Brain pericyte (primary cell): Measurements from ENCODE around the gene TNNT1.
"Not testable (repeated sequence)": the region's sequence is repeated elsewhere in the genome, so short reads cannot be mapped to it uniquely, and the experiment has no call there.

ENCODE experiments used
- DNase-seq: peaks from one replicate; pipeline ENCODE4 v3.0.0-alpha.2; 2012; ENCODE audit warnings: low read depth, low spot score

Gene TNNT1

DNA sequence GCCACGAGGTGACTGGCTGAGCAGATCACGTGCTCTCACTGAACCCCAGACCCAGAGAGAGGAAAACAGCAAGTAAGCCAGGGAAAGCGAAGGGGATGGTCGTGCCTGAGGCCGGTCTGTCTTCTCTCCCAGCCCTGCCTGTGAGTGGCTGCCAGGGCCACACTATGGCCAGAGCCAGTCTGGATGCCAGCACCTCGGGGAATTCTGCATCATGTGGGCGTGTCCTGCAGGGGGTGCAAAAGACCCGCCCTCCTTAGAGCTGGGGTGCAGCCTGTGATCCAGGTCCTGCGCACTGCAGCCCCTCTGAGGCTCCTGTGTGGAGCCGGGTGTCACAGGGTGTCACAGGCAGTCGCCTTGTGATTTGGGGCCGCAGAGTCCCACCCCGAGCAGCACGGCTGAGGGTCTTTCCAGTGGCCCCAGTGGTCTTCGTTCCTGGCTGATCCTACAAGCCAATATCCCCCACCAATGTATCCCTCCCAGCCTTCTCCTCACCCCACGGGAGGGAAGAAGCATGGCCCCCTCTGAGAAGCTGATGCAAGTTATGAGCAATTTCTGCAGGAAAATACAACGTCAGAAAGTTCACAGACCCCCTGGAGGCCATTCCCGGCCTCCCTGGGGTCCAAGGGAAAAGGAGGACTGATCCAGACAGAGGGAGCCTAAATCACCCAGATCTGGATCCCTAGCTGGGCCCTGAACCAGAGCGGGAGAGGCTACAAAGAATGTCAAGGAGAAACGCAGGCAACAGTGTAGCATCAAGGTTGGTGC lies 39.3 kb downstream of the TNNT1 start:
- DNase-seq = no peak

DNA sequence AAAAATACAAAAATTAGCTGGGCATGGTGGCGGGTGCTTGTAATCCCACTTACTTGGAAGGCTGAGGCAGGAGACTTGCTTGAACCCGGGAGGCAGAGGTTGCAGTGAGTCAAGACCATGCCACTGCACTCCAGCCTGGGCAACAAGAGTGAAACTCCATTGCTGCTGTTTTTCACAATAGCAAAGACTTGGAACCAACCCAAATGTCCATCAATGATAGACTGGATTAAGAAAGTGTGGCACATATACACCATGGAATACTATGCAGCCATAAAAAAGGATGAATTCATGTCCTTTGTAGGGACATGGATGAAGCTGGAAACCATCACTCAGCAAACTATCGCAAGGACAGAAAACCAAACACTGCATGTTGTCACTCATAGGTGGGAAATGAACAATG lies 41.8 kb downstream of the TNNT1 start:
- not testable (repeated sequence) for DNase-seq

DNA sequence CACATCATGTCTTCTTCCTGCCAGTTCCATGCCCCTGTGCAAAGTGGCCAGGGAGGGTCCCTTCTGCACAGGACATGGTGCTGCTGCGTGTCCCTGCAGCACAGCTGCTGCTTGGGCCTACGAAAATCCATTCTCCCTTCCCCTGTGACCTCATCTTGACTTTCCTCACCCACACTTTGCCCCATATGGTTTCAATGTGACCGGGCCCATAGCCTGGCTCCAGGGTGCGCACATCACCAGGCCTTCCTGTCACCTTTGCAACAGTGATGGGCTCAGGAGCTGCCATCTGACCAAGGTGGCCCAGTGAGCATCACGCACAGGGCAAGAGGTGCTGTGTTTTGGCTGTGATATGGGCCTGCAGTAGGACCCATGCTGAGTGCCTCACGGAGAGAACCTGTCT lies 42.4 kb downstream of the TNNT1 start:
- no peak for DNase-seq

DNA sequence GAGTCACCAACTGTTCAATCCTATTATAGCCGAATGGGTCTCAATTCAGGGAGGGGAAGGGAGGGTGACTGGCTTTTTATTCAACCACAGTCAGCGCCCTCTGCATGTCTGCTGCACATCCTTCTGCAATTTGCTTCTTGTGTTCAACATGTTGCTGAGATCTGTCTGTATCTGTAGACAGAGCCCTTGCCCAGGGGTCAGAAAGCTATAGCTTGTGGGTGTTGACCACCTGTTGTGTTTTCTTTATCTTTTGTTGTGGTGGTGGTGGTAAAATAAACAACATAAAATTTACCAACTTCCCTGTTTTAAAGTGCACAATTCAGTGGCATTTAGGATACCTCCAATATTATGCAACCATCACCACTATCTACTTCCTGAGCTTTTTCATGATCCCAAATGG lies 43.8 kb downstream of the TNNT1 start:
- DNase-seq = no peak

DNA sequence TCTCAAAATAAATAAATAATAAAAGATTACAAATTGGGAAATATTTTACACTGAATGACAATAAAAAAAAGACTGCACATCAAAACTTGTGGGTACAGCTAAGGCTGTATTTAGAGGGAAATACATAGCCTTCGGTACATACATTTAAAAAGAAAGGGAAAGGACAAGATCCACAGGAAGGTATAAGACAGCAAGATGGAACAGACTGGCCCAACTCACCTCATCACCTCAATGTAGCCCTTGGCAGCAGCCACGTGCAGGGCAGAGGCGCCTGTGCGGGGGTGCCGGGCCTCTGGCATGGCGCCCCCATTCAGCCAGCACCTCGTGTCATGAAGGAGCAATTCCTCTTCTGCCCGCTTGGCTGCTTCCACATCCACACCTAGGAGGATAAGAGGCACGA lies 45.8 kb downstream of the TNNT1 start:
- DNase-seq = no peak

DNA sequence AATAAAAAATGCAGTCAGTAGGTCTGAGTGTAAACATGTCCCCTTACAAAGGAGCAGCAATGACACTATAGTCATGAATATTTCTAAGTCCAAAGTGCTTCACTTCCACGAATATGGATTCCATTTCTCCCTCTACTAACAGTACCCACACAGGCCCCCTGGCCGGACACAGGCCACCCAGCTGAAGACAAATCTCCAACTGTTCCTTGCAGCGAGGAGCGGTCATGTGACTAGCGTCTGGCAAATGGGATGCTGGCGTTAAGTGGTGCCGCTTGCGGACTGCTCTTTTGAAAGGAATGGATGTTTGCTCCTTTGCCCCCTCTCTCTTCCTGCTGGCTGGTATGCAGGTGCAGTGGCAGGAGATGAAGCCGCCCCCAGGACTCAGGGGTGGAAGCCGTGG lies 47.7 kb downstream of the TNNT1 start:
- no peak for DNase-seq

DNA sequence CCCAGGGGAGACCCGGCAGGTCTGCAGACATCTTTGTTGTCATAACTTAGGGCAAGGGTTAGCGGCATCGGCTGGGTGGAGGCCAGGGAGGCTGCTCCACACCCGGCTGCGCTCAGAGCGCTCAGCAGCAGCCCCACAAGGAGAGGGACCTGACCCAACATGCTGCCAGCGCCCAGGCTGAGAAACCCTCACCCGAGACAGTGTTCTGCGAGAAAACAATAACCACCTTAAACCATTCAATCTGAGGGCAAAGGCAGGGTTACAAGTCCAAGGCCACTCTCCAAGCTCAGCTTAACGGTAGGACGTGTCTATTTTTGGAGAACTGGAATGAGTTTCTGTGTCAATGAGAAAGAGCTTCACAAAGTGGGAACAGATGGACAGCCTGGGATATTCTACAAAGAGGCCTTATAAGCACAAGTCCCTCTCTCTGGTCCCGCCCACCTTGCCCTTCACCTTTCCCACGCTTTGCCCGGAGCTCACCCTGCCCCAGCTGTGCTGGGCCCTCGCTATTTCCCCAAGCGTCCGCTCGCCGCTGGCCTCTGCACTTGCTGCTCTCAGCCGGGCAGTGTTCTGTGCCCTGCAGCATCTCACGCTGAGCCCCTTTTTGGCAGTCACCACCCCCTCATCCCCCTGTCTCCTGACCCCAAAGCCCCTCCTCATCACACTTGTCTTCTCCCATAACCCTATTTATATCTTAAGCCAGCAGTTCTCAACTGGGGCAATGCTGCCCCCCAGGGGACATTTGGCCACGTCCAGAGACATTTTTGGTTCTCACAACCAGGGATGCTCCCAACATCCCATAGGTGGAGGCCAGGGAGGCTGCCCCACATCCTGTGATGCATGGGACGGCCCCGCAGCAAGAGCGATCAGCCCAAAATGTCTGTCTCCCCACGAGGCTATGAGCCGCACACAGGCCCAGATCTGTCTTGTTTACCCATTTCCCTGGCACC lies 49.2 kb downstream of the TNNT1 start:
- no peak for DNase-seq

DNA sequence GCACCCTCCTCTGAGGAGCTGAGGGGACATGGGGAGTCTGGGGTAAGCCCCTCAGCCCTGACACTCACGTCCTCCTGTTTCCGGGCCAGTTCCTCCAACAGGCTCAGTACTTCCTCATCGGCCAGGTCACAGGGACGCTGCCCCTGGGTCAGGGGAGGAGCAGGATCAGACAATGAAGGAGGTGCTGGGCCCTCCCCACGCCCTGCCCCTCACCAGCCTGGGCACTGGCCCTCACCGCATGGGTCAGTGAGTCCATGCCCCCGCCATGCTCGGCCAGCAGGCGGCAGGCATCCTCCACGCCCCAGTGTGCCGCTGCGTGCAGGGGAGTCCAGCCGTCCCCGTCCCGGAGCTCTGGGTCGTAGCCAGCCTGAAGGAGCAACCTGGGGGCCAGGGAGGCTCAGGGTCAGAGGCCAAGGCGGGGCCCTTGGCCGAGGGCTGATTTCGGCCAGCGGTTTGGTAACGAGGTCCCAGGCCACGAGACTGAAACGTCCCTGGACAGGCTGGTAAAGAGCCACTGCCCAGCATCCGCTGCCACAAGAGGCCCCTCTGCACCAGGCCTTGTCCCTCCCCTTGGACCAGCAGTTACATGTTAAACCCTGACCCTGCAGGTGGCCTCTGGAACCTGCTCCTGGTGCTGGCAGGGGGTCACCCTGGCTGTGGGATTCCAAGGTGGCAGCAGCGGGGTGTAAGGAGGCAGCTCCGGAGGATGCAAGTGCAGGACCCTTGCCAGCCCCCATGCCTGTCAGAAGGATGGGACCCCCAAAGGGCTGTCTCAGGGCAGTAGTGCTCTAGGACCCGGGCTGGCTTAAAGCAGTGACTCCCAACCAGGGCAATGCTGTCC lies 50.1 kb downstream of the TNNT1 start:
- DNase-seq = no peak

DNA sequence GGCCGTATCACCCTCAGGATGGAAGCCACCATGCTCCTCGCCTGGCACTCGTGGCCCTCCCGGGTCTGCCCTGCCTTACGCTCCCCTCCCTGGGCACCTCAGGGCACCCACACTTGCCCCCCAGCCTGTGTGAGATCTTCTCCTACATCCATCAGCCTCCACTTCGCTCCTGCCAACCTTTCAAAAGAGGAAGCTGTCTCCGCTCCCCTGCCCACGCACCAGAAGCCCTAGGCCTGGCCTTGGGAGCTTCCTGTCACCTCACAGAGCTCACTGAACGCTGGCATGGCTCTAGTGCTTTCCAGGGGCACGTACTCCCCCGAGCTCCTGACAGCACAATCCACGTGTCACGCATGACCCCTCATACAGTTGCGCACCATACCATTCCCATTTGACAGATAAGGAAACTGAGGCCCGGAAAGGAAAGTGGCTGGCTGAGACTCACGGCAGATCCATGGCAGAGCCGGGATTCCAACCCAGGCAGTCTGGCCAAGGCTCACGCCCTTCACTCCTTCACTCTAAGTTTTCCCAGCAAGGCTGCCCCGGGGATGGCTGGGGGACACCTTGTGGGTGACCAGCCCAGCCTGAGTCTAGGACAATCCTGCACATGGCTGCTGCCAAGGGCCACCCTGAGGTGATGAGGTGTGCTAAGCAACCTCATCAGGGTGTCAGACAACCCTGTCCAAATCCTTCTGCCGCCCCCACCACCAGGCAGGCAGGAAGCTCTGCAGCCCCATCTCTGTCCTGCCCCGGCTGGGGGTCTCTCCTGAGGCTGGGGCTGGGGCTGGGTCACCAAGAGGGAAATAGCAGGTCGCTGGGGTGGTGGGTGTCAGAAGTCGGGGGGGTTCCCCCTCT lies 50.9 kb downstream of the TNNT1 start:
- DNase-seq = no peak

DNA sequence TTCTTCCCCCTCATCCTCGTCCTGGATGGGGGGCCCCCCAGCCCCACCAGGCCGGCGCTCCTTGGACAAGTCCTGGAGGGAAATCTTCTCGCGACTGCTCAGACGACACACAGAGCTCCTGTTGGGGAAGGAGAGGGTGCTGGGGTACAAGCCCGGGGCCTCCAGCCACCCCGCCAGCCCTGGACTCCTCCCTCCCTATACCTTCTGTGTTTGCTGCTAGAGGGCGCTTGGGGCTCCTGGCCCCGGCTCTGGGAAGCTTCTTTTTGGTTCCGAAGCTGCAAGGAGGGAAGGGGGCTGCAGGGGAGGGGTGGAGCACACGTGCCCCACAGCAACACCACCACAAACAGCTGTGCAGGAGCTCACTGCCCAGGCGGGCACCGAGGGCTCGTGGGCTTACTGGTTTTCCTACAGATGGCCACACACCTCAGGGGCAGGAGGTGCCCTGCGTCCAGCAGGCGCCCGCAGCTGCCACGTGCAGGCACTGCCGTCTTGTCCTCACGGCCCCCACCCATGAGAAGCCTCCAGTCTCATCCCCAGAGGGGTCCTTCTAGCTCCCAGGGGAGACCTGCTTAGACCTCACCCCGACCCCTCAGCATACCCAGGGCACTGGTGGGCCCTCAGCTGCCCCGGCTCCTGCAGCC lies 52.8 kb downstream of the TNNT1 start:
- DNase-seq = no peak

DNA sequence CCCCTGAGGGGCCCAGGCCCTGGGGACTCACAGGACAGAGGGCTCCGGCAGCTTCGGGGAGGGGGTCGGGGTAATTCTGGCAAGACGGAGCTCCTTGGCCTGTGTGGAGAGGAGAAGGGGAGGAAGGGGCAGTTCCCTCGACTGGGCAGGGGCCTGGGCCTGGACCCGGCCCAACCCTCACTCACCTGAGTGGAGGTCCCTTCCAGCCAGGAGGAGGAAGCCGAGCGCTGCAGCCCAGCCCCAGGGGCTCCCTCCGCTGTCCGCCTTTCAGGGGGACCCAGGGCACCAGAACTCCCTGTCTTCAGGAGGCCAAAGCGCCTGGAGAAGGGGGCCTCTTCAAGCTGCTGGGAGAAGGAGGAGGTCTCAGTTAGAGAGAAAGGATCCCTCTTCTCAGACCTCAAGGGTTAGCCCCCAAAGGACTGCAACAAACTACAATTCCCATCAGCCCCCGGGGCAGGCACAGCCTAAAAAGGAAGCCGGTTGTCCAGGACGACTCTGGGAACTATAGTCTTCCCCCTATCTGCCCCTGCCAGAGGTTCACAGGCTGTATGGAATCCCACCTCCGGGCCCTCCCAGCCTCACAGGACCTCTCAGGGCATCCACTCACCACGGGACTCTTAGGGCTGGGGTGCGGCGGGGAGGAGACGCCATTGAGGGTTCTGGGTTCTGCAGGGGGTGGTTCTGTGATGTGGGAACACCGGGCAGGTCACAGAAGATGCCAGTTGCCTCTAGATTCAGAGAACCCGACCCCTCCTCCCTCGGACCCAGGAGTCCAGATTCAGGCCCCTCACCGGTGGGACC lies 53.5 kb downstream of the TNNT1 start:
- DNase-seq = no peak

DNA sequence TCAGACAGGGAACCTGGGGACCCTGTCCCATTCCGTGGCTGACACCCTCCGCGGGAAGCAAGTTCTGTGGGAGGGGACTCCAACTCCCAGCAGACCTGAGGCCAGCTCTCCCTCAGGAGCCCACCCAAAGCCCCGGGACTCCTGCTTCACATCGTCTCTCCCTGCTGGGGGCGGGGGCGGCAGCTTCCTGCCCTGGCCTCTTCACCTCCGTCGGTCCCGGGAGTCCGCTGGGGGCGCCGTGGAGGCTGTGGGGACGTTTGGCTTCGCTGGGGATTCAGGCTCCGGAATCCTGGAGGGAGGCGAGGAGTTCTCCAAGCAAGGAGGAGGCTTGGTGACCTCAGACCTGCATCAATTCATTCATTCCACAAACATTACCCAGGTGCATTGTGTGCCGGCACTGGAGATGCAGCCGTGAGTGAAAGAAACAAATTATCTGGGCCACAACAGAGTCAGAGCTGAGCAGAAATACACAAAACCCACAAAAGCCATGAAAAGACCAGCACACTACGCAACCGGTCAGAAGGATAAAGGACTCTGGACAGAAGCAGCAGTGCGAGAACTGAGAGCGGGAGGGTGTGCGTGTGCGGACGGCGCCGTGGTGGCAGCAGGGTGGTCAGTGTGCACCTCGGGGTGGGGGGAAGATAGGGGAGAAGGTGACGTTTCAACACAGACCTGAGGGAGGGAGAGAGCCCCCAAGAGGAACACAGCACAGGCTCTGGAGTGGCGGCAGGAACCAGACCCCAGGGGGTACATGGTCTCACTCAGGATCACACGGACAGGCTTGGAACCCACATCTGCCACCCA lies 54.3 kb downstream of the TNNT1 start:
- no peak for DNase-seq

DNA sequence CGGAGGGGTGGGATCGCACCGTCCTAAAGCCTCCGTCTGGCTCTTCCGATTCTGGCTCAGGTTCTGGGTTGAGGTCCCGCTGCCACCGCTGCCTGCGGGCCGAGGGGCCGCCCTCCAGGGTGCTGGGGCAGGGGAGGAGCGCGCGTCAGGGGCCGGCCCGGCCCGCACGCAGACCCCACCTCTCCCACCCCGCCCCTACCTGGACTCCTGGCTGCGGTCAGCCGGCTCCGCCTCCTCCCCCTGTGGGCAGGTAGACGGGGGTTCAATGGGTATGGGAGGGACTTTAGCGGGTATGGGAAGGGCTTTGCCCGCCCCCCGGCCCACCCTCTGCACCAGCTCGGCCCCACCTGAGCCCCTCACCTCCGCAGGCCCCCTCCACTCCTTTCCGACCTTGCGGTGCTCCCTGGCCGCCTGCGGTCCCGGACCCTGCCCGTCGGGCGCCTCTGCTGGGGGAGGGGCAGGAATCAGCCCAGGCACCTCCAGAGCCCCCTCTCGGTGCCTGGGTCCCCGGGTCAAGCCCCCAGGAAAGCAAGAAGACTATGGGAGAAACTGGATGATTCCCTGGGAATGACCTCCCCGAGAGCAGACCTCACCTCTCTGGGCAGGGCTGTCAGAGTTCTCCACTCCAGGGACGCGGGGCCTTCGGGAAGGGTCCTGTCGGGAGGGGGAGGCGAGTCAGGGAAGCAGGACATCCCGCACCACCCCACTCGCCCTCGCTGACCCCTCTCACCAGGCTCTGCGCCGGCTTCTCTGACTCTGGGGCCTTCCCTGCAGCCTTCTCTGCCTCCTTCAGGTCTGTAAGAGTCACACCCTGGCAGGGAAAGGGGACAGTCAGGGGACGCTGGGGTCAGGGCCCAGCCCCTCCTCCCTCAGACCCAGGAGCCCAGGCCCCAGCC lies 56.3 kb downstream of the TNNT1 start:
- no peak for DNase-seq

DNA sequence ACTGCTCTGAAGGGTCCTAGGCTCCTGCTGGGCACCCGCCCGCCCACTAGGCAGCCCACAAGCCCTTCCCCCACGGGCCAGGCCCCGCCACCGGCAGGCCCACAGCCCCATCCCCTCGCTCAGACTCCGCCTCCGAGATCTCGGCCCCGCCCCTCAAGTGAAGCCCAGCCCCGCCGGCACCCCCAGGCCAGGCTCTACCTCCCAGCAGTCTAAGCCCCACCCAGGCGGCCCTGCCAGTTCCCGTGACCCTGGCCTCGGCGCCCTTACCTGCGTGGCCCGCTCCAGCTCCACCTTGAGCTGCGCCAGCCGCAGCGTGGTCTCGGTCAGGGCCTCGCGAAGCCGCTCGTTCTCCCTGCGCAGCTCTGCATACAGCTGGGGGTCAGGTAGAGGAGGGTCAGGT lies 57.1 kb downstream of the TNNT1 start:
- no peak for DNase-seq

DNA sequence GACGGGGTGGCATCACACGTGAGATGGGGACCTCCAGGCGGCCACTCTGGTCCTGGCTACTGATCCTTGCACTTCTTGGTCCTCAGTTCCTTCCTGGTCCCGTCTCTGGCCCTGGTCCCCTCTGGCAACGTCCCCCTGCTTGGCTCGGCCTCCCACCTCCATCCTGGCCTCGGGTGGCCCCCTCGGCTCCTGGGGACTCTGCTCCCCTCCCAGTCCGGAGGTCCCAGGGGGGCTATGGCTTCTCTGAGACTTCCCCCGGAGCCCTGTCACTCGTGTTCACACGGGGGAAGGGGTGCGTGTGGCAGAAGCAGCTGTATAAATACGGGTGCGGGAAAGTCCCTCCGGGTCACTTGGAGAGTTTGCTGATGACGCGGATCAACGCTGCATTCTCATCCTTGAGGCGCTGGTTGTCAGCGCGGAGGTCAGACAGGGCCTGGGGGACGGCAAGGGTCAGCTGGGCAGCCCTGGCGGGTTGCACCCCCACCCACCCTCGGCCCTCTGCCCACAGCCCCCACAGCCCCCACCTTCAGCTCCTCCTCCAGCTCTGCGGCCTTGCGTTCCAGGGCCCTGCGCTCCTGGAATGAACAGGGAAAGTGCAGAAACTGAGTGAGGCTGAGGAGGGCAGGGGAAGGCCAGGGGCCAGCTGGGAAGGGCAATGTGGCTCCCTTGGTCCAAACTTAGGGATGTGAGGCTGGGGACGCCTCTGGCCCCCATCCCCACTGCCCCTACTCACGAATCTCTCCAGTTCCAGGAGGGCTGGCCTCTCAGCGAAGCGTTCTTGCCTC lies 57.7 kb downstream of the TNNT1 start:
- no peak for DNase-seq

DNA sequence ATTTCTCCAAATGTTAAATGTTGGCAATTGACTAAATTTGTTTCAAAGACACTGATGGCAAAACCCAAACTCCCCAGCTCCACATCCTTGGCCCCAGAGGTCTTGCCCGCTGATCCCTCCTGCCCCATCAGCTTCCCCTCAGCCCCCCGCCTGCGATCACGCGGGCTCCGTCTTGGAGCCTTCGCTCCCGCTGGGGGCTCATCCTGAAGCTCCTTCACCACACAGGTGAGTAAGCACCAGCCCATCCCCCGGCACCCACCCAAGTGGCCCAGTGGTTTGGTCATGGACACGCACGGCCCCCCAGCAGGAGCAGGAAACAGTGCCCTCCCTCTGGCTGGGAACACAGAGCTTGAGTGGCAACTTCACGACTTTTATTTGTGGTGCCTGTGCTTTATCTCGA lies 58.4 kb downstream of the TNNT1 start:
- DNase-seq = no peak

DNA sequence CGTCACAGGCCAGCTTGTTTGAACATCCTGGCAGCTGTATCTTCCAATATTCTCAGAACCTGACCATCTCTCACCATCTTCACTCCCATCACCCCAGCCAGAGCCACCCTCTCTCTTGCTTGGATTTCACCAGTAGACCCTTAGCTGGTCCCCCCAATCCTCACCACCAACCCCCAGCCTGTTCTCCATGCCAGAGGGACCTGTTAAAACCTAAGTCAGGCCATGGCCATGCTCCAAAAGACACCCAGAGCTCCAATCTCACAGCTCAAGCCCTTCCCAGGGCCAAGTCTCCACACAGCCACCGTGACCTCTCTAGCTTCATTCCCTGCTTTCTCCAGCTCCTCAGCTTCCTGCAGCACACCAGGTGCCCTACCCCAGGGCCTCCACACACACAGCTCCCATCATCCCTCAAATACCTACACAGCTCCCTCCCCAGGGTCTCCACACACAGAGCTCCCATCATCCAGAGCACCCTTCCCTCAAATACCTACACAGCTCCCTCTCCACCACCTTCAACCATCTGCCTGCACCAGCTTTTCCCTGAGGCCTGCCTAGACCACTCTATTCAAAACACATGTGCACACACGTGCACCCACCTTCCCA lies 59.6 kb downstream of the TNNT1 start:
- no peak for DNase-seq
